ENCODE measurements around the gene CASP1.
A peak's percentile ranks its signal among the peaks of the same experiment; 100 is the strongest.
"Not testable (repeated sequence)": the region's sequence is repeated elsewhere in the genome, so short reads cannot be mapped to it uniquely, and the experiment has no call there.

Gene CASP1

DNA sequence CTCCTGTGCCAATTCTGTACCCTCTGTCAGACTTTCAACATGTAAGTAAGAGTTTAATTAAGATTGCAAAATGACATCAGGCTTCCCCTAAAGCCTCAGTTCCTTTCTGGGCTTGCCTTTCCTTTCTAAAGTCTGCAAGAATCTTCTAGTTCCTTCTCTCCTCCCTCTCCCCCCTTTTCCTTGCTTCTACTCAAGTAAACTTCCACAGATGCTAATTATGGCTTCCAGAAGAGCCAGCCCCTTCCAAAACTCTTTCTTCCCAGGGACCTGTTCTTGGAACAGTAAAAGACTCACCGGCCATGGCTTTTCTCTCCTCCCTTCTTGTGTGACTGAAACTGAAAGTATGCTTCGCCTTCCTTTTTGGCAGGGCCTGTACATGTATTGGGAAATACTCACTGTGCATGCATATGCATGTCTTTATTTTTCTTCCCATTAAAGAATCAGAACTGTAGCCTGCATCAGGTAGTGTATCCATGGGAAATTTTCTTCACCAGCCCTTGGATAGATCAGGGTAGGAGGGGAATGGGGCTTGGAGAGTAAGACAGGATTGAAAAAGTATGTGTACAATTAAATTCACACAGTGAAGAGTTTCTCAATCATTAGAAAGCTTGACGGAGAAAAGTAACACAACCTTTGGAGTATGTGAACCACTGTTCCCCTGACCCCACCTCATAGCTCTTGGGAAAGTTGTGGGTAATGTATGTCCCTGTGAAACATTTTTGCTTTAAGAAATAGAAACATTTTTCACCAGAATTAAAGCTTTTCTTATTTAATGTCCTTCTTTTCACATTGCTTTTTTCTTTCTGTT, at the start of gene CASP1:
Gene CASP1 (minus strand): TSS at position 332 of the 808 bp plus-strand sequence. CDS start 31 bp downstream, at position 301.
- DNase-seq, result peak; percentile 50 to 56

DNA sequence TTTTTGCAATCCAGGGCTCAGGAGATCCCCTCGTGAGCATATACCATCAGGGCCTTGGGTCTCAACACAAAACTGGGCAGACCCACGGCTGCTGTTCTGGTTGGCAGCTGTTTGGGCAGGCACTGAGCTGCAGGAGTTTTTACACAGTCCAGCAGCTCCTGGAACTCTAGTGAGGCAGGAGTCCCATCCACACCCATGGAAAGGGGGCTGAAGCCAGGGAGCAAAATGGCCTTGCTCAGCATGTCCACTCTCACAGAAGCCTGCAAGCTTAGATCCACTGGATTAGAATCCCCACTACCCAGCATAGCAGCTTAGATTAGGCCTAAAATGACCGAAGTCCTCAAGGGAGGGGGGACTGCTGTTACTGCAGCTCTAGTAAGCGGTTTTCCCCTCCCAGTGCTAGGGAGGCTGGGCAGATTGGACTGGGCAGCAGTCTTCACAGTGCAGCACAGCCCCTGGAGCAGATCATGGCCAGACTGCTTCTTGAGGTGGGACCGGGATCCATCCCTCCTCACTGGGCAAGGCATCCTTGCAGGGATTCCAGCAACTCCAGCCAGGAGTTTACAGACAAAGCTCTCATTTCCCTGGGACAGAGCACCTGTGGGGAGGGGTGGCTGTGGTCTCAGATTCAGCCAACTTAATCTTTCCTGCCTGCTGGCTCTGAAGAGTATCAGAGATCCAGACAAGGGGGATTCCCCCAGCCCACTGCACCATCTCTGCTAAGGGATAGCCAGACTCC, 46.6 kb upstream of the CASP1 start:
- no peak for DNase-seq

GRCh38 chr11:105080171-105080906, 45.4 kb upstream of the CASP1 start:
- DNase-seq, result not testable (repeated sequence)

DNA sequence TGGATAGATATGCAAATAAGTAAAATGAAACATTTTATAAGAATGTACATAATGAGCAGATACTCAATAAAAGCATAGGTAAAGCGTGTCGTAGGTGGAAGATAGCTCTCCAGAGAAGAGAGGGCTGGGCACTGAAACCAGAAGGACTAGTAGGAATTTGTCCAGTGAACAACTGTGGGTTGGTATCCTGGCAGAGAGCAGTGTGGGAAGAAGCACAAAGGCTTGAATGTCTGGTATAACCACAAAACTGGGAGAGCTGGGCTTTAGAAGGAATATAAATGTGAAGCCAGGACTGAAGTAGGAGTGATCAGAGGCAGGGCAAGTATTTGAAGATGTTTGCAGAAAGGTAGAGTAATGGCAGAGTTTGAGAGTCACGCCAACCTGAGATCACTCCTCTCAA, 43.3 kb upstream of the CASP1 start:
- no peak for DNase-seq

DNA sequence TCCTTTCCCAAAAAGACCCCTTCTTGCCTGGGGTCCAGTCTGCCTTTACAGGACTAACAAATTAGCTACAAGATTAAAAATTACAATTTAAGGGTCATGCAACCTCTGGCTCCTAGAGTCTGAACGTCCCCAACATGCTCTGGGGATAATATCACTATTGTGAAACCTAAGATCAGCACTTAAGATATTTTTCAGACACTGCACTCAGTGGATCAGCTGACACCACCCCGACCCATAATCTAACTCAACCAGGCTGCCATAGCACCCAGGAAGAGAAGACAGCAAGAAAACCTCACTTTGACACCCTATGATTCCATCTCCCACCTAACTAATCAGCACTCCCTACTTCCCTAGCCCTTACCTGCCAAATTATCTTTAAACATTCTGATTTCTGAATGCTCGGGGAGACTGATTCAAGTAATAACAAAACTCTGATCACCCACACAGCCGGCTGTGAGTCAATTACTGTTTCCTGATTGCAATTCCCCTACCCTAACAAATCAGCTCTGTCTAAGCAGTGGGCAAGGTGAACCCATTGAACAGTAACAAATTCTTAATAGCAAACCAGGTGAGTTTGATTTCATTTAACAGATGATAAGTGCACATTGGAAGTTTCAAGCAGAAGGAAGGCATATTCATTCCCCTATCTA, 42.3 kb upstream of the CASP1 start:
- DNase-seq, result not testable (repeated sequence)

DNA sequence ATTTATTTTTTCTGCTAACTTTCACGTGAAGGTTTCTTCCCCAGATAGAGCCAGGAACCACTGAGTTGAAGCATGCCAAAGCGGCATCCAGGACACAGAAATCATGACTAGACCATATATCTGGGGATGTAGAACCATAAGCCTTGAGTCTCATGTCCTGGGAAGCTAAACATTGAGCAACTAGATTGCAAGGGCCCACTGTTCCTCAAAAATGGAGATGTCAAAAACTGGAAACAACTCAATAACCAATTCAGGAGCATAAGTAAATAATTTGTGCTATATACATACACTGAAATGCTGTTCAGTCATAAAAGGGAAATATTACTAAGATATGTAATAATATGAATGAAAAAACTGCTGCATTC, 39.2 kb upstream of the CASP1 start:
- DNase-seq, result no peak

GRCh38 chr11:105073456-105074165, 38.7 kb upstream of the CASP1 start:
- no peak for DNase-seq

GRCh38 chr11:105072080-105072479, 37.1 kb upstream of the CASP1 start:
- DNase-seq, result not testable (repeated sequence)

- DNase-seq, result no peak
These were observed 36.3 kb upstream of the CASP1 start for GRCh38 chr11:105071089-105071732.

DNA sequence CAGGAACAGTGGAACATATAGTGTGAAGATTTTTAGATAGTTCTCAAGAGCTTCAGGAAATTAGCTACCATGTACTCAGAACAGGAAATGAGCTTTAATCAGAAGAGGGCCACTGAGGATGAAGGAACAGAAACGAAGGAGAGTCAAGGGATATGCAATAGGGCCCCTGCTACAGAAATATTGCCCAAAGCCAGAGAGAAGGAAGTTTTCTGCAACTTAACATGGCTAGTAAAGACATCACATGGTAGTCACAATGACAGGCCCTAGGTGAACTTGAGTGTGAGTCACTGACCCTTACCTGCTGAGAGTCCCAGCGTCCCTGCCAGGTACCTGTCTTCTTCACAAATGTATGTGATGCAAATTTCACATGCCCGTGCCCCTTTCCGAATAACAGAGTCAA, 35.4 kb upstream of the CASP1 start:
- no peak for DNase-seq

DNA sequence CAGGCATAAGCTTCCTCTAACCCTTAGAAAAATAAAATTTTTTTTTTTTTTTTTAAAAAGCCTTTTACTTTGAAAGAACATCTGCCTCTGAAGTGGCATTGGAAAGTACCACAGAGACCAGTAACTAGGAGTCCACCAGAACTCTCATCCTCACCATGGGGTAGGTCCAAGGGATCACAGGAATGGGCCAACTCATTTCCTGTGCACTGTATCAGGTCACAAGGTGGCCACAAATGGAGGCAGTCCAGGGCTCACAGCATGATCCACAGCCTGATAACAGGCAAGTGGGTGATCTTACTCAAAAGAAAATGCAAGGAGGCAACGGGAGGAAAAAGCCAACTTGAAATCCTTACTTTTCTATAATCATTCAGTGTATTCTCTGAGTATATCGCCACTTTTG, 34.8 kb upstream of the CASP1 start:
- not testable (repeated sequence) for DNase-seq

DNA sequence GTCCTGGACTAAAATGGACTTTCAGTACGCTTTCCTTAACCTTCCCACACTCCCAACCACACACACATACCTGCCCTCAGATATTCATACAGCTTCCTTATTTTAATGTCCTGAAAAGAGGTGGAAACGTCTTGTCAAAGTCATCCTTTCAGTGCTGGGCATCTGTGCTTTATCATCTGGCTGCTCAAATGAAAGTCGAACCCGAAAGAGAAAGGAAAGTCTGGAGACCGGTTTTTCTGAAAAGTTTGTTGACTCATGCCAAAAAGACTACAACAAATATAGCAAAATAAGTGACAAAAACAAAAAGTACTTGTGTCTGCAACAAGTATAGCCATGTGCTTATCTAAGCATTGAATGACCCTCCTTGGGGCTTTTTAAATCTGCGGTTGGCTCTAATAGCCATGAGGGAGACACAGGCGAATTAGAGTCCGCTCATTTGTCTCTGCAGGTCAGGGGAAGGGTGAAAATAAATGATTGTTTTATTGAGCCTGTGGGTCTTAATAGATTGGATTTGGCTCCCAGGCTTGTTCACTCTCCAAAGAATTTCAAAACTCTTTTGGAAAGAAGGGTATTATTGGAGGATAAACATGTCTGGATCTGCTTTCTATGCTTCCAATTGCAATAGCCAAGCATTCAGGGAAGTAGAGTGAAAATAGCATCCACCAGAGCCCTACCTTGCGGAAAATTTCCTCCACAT, 28.4 kb upstream of the CASP1 start:
- not testable (repeated sequence) for DNase-seq

DNA sequence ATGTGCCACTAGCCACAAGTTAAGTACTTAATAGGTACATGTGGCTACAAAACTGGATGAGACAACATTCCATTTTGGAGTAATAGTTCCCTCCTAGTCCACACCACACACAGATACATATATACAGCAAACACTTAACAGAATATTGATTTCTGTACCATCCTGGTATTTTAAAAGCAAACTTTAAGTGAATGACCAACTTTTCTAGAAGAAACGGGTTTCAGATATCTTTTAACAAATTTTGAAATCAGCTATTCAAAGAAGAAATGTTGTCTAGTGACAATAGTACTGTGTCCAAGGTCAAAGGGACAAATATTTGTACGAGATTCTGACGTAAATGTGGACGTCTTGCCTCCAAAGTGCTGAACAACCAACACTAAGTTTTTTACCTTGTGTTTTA, 22.5 kb upstream of the CASP1 start:
- DNase-seq, result no peak

DNA sequence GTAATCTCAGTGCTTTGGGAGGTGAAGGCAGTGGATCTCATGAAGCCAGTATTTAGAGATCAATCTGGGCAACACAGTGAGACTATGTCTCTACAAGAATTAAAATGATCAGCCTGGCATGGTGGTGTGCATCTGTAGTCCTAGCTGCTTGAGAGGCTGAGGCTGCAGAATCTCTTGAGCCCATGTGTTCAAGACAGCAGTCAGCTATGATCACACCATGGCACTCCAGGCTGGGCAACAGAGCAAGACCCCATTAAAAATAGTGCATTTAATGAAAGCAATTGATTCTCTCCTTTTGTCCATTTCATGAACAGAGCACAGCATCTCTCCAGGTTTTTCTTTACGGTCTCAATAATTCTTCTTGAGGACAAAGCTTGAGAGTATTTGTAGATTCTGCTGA, 21.5 kb upstream of the CASP1 start:
- DNase-seq, result no peak

DNA sequence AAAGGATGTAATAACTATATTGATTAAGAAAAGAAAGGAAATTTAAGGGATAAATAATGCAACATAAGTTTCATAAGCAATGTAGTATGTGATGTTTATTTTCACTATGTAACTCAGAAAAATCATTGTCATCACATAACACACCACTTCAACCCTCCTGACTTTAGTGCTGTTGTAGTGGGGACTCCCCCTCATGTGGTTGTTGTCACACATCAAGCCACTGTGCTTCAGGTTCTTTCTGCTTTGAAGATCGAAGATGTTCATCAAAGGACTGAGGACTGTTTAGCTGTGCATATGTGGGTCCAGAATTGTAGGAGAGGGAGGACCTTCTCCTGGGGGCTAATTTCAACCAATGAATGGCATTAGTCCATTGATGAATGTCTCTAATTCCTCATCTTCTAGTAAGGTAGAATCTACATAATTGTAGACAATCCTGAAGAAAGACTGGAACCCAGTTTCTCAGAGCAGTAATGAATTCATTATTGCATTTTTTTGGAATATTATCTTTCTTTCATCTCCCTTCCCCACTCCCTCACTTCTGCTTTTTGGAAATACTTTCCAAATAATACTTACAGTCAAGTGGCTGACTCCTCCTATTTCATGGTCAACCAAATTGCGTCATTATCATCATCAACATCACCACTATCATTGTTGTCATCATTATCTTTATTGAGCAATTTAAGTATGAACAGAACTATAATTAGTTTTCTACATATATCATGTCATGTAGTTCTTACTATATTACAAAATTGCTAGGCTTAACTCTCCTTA, 20.0 kb upstream of the CASP1 start:
- DNase-seq, result peak in 1 of 2 experiments; percentile 4

GRCh38 chr11:105052487-105052886, 17.5 kb upstream of the CASP1 start:
- DNase-seq, result no peak

DNA sequence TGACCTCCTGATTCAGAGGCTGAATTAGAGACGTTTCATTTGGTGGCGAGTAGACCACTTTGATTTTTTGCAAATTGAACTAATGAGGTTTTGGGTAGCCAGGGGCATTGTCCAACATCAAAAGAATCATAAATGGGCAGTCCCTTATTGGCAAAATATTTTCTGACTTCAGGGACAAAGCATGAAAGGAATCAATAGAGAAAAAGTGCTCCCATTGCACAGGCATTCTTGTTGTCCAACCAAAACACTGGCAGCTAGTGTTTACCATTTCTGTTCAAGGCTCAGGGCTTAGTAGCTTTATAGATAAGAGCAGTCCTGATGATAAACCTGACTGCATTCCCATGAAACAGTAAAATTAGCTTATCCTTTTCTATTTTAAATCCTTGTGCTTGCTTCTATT, 16.6 kb upstream of the CASP1 start:
- no peak for DNase-seq

GRCh38 chr11:105049481-105049880, 14.5 kb upstream of the CASP1 start:
- DNase-seq, result no peak

DNA sequence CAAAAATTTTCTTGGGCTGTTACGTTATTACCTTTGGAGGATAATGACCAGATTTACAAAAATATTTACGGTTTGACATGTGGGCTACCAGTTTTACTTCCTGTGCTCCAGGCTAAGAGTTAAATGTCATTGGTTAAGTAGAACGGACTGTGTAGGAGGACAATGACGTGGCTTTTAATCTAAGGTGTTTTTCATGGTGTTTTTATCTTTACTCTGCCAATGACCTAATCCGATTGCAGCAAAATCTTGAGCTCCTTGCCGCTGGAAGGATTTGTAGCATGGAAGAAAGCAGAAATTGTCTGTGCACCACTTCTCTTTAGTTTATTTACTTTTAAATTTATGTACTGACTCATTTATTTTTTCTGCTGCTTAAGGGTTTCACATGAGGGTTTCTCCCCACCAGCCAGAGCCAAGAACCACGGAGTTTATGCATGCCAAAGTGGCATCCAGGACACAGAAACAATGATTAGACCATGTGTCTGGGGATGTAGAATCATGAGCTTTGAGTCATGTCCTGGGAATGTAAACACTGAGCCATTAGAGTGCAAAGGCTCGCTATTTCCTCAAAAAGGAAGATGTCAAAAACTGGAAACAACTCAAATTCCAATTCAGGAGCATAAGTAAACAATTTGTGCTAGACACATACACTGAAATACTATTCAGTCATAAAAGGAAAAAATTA, 12.1 kb upstream of the CASP1 start:
- DNase-seq, result no peak
